Epidermal melanocyte (primary cell): ENCODE measurements around the gene NECAB2.

Experiments
- DNase-seq: peaks from one replicate; pipeline ENCODE4 v3.0.0; 2011; ENCODE audit warnings: low spot score; ENCODE audit not compliant: insufficient read length

NECAB2 gene

DNA sequence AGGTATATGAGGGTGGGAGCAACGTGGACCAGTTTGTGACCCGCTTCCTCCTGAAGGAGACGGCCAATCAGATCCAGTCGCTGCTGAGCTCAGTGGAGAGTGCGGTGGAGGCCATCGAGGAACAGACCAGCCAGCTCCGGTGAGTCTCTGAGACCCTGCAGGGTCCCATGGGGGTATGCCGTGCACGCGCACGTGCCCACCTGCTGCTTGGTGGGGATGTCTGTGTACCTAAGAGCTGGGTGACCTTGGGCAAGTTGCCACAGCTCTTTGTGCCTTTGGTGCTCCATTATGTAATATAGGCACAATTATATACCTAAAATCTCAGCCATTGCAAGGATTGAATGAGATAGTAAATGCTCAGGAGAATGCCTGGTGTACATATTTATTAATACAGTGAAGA lies 22.4 kb downstream of the NECAB2 start:
- no peak for DNase-seq

DNA sequence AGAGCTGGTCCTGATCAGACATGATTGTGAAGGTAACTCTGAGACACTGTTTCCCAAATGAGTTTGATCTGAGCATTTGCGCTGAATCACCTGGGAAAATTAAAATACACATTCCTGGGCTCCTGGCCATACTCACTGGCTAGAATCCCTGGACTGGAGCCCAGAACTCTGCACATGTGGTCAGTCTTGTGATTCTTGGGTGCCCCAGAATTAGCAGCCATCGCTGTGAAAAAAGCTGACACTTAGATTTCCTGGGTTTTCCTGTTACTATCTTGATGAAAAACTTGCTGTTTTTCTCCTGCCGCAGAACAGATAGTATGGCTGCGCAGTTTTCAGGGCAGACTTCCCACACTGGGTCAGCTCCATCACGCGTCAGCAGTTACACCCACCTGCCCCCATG lies 24.6 kb downstream of the NECAB2 start:
- no peak for DNase-seq

DNA sequence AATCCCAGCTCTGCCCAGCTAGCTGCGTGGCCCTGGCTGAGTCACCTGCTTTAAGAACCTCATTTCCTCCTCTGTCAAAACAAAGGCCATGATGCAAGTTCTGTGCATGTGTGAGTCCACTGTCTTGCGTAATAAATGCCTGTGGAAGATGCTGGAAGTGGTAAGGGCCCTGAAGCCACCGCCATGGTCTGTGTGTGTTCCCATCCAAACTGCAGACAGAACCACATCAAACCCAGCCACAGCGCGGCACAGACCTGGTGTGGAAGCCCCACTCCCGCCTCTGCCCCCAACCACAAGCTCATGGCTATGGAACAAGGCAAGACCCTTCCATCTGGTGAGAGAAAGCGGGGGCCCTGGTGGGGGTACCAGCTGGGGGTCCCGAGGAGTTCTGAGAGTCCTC lies 26.0 kb downstream of the NECAB2 start:
- DNase-seq, result no peak

DNA sequence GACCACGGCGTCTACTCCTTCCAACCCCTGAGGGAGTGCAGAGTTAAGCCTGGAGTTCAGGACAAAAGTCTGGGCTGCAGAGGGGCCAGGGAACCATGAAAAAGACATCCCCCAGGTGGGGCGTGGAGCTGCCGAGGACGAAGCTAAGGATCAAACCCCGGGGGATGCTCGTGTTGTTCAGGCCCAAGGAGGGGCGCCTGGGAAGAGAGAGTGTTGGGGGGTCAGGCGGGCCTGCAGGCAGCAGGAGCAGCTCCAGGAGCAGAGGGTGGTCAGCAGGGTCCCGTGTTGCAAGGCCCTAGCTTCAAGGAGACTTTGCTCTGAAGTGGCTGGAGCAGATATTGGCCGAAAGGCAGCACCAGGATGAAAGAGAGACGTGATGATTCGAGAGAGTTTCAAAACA lies 26.7 kb downstream of the NECAB2 start:
- no peak for DNase-seq

DNA sequence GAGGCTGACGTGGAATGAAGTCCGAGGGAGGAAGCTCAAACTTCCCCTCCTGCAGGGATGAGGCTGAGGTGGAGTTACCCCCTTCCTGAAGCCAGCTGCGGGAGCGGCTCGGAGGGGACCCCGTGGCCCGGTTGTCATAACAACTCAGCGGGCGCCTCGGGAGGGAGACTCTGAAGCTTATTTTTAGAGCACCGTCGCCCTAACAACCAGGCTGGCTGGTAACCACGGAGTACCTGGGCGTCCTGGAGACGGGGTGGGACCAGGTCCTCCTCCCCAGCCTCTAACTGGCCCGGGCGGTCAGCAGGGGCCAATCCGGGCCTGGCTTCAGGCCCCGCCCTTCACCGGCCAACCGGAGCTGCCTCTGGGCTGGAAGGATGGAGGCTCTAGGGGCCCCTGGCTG lies 27.7 kb downstream of the NECAB2 start:
- DNase-seq, result no peak

DNA sequence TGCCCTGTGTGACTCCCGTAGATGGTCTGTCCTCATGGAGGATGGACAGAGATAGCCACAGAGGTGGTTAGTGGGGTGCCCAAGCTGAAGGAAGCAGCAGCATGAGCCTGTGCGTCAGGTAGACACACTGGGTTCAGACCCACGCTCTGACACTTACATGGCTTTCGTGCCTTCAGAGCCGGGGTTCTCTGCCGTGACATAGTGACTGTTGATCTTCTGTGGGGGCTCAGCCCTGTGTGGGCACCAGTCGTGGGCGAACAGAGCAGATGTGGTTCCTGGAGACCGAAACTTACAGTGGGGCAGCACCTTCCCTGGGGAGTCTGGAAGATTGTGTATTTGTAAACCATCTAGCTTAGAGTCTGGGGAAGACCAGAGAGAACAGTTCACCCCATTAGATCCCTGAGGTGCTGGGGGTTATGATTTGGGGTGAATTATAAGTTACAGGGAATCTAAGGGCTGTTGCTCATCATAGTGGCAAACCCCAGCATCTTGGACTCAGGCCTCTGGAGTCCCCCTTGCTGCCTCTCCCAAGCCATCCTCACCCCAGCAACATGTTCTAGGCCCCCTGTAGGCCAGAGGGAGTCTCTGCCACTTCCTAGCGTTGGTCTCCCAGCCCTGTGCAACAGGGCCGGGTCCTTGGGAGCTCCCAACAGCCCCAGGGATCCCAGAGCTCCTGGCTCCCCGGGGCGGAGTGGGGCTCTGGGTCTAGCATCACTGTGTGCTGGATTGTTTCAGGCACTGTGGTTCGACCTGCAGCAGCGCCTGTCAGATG lies 28.6 kb downstream of the NECAB2 start:
- no peak for DNase-seq

DNA sequence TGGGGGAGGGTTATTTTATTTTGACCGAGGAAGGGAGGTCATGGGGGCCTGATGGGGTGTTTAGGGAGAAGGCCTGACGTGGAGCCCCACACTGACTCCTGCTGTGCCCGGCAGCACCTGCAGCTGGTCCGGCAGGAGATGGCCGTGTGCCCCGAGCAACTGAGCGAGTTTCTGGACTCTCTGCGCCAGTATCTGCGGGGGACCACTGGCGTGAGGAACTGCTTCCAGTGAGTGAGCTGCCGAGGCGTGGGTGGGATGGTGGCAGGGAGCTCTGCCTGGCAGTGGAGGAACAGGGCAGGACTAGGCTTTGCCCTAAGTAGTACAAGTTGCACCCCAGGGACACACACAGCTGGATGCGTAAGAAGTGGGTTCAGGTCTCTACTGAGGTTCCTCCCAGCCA lies 30.0 kb downstream of the NECAB2 start:
- DNase-seq, result no peak

DNA sequence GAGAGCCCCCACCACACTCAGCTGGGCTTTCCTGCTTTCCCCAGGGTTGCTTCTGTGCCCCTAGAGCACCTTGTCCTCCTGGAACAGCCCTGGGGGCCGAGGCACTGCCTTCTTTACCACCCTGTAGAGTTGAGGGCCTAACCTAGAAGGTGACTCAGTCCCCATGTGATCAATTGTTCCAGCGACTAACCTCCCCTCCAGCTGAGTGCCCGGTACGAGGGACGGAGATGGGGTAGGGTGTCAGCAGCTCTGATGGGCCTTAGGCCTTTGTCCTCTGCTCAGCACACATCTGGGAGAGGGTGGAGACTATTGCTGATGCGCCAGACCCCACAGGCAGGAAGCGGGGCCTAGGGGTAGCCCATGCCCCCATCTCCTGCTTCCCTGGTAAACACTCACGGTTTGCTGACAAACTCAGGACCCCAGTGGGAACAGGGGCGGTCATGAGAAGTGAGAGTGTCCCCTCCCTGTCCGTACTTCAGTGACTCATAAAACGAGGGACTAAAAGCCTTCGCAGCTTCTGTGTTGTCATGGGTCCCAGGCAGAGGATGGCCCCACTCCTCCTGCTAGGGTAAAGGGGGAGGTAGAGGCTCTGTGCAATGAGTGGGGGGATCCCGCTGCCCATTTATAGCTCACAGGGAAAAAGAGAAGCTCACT lies 33.1 kb downstream of the NECAB2 start:
- DNase-seq, result no peak

DNA sequence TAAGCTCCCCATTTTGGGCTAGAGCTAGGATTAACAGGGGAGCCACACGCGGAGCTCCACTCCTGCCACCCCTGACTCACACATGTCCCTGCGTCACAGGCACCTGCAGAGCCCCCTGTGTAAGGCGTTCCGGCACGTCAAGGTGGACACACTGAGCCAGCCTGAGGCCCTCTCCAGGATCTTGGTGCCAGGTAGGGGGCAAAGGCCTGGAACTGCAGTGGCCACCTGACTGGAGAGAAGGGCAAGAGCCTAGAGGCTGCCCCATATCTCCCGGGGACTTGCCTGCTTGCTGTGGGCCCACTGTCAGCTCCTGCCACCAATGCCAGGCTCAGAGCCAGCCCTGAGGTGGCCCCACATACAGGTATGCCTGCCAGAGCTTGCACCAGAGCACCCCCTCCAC lies 33.7 kb downstream of the NECAB2 start:
- DNase-seq, result no peak

DNA sequence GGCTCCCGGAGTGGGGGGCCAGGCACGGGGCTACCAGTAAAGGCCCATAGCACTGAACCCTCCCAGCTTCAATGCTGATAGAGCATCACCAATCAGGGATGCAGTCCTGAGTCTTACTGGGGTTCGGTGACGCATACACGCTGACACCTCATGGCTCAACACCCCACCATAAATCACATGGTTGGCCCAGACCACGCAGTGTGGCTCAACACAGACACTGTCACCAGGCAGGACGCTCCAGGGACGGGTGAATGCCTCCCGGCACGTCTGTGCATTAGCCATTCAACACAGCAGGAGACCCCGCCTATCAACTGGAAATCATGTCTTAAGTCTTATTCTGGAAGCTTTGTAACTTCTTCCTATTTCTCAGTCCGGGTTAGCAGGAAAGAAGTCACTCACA lies 35.0 kb downstream of the NECAB2 start:
- no peak for DNase-seq

DNA sequence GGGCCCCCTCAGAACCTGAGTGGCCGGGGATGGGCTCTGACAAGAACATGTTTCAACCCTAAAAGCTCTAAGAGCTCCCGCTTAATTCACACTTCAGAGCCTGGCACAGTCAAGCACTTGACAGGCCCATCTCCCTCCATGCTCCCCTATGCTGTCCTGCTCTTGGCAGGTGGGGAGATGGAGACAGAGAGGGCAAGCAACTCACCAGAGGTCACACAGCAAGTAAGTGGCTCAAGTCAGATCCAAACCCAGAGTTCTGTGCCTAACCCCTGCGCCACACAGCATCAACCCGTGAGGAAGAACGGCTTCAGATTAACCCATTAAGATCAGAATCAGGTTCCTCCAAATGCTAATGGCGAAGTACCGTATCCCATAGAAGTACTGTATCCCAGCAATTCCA lies 36.4 kb downstream of the NECAB2 start:
- DNase-seq, result no peak

DNA sequence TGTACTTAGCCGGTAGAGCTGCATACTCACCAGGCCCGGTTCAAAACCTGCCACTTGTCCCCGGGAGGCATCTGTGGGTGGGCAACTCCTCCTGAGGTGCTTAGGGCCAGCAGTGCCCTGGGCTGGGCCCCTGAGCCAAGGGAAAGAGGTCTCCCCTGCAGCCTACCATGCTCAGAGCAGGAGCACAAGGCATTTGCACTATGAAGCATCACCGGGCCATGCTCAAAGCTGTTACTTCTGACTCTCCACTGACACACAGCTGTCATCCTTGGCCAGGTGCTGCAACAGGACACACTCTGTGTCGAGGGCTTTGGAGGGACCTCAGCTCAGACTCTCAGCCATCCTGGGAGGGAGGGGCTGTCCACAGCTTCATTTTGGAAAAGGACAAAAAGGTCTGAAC lies 37.3 kb downstream of the NECAB2 start:
- no peak for DNase-seq

DNA sequence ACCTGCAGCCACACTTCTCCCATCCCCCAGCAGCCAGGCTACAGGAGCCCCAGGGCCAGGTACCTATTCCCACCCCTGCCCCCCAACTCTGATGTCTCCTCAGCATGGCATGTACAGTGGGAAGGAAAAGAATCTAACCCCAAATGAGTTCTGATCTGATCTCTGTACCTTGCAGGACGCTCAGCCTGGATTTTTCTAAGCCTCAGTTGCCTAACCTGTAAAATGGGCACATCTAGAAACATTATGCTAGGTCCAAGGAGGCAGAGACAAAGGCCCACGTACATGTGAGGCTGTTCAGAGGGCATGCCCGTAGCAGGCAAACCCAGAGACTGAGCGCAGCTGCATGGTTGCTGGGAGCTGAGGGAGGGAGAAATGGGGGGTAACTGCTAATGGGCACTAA lies 39.5 kb downstream of the NECAB2 start:
- no peak for DNase-seq

DNA sequence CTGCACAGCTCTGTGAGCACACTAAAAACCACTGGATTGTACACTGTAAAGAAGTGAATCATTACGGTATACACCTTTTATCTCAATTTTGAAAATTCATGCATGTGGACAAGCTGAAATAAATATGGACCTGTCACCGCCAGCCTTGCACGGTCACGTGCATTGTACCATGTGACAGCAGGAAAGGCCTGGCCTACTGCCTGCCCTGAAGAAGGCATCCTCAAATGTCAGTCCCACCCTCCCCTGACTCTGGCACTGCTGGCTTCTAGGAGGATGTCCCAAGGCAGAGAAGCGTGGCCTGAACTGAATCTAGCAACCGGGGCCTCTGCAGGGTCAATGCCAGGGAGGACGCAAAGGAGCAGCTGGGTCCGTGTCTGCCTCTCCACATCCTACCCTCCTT lies 39.9 kb downstream of the NECAB2 start:
- DNase-seq, result no peak

DNA sequence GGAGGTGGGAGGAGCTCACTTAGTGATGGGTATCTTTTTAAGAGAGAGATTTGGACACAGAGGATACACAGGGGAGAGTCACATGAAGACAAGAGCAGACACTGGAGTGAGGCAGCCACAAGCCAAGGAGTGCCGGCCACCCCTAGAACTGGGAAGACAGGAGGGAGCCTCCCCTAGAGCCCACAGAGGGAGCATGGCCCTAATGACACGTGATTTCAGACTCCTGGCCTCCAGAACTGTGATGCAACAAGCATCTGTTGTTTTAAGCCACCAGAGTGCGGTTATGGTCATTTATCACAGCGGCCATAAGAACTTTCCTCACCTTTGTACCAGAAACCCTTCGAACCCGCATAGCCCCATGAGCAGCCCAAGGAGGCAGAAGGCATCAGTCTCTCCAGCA lies 41.2 kb downstream of the NECAB2 start:
- no peak for DNase-seq

DNA sequence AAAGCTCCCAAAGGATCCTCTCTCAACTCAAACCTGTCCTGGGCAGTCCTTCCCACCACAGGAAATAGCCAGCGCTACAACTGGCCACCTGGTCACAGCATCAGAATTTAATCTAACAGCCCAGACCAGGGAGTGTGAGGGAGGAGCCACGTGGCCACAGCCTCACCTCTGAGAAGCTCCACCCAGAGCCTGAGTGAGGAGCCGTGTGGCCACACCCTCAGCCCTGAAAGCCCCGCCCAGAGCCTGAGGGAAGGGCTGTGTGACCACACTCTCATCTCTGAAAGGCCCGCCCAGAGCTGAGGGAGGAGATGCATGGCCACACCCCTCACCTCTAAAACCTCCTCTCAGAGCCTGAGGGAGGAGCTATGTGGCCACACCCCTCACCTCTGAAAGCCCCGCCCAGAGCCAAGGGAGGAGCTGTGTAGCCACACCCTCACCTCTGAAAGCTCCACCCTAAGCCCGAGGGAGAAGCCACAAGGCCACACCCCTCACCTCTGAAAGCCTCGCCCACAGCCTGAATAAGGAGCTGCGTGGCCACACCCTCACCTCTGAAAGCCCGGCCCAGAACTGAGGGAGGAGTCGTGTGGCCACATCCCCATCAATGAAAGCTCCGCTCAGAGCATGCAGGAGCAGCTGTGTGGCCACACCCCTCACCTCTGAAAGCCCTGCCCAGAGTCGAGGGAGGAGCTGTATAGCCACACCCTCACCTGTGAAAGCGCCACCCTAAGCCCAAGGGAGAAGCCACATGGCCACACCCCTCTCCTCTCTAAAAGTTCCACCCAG lies 45.9 kb downstream of the NECAB2 start:
- no peak for DNase-seq

DNA sequence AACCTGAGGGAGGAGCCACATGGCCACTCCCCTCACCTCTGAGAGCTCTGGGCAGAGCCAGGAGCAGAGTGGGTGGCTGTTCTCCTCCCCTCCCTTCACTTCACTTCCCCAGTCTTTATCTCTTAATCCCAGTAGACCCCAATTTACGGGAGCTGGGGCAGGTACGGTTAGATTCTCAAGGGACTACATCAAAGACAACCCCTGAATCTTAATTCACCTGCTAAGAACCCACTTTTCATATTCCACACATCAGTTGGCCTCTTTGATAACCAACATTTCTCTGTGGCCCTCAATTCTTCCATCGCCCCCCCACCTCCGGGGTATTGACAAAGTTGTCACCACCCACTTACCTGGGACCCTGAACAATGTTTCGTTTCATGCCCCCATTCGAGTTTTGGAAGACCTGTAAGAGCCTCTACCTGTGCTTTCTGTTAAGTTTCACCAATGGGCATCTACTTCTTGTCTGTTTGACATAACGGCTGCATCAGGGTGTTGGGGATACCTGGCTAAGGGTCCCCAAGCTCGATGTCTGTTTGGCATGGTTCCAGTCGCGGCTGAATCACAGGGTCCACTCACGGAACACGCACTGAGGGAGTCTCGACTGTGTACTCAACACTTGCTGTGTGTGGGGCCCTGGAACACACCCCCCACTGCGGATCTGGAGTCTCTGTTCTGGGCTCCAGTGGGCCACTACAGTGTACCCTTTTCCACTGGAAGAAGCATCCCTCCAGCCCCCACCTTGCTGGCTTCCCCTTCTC lies 46.7 kb downstream of the NECAB2 start:
- no peak for DNase-seq

DNA sequence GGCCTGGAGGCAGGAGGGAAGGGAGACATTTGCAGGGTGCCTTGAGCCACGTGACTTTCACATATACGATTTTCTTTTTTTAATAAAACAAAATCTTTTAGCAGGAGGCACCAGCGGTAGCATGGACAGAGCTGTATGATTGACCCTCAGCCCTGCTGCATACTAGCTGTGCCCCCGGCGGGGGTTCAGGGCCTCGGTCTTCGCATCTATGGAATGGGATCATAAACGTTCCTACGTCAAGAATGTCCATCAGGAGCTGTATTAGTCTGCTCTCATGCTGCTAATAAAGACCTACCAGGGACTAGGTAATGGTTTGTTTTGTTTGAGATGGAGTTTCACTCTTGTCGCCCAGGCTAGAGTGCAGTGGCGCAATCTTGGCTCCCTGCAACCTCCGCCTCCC lies 47.4 kb downstream of the NECAB2 start:
- DNase-seq, result no peak

DNA sequence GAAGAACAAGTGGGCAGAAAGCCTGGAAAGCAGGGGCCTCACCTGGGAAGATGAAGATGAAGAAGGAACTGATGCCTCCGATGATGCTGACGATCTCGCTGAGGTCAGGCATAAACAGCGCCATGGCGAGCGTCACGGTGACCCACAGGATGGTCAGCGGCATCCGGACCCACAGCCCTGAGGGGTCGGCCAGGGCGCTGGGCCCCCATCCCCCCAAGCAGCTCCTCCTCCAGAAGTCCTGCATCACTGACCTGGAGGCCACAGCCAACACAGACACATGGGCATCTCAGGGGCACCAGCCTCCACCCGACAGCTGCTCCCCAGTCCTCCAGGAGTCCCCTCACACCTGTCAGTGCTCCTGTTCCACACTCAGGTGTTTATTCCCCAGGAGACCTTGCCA lies 48.4 kb downstream of the NECAB2 start:
- DNase-seq, result no peak

DNA sequence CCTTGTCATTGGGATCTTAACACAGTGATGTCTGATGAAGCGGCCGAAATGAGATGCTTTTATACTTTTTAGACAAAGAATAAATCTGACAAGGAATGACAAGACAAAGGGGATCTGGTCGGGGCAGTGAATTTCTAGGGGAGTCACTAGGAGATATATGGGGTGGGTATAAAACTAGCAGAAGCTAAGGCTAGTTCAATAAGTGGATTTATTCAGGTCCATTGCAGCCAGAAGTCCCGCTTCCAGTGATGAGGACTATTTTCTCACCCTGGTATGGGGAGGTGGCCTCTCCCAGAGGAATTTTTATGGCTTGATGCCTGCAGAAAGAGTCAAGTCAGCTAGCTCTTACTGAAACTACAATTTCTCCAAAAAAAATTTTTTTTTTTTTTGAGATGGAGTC lies 50.7 kb downstream of the NECAB2 start:
- no peak for DNase-seq

DNA sequence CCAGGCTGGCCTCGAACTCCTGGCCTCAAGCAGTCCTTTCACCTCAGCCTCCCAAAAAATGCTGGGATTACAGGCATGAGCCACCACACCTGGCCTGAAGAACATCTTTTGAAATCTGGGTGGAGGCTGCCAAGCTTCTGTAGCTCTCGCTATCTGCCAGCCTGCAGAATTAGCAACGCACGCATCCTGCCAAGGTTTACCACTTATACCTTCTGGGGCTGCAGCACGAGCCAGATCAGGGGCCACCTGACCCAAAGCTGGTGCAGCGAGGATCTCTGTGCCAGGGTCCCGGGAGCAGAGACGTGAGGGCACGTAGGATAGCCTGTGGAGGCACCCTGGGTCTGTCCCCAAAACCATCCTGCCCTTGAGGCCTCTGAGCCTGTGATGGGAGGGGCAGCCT lies 52.3 kb downstream of the NECAB2 start:
- no peak for DNase-seq

DNA sequence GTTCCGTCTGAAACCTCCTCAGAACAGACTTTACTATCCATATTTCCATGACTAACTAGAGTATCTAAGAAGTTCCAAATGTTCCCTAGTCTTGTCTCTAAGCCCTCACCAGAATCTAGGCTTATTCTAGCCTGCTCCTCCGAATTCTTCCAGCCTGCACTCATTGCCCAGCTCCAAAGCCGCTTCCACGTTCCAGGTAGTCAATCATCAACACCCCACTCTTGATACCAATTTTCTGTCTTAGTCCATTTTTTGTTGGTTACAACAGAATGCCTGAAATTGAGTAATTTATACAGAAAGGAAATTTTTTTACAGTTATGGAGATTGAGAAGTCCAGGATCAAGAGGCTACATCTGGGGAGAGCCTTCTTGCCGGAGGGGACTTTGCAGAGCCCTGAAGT lies 53.4 kb downstream of the NECAB2 start:
- no peak for DNase-seq
